Caco-2 (cell line): ENCODE data around the gene PFKFB3. TPM values are rescaled to one million over a fixed set of nuclear protein-coding genes. Genes with fewer than 3 reads are reported as not detected.
"Not testable (repeated sequence)": the region's sequence is repeated elsewhere in the genome, so short reads cannot be mapped to it uniquely, and the experiment has no call there.

Source experiments
- BruUV-seq: library from RNA; stranded (reverse); fragments of 400-500 nt; replicated peaks from 2 replicates; lab custom pipeline; 2021; lab: Mats Ljungman, UMichigan
- CTCF ChIA-PET: fragments of 300-600 bp; sonication (Branson Sonifier 250); formaldehyde crosslinking; loops from one replicate; lab custom pipeline; 2022; ENCODE audit warnings: antibody characterized with exemption; lab: Charles Lee
- POLR2A ChIA-PET: fragments of 300-600 bp; sonication (Branson Sonifier 250); formaldehyde crosslinking; loops from one replicate; lab custom pipeline; 2022; ENCODE audit warnings: antibody characterized with exemption; lab: Charles Lee
- DNase-seq, 2 experiments: peaks; one replicate each; pipeline versions ENCODE4 v3.0.0 to v3.0.0-alpha.2; 2020 to 2022
- H3K27me3 ChIP-seq: replicated peaks from 2 replicates; pipeline ENCODE4 v1.6.0; 2011; ENCODE audit warnings: low read length; ENCODE audit not compliant: control insufficient read depth, insufficient read depth
- H3K36me3 ChIP-seq: 2 replicates; pipeline ENCODE4 v1.5.1; 2011; ENCODE audit warnings: low read length; ENCODE audit not compliant: control insufficient read depth, insufficient read depth
- H3K4me1 ChIP-seq: fragments of 250-450 bp; sonication (Bioruptor Pico); 2 replicates; pipeline ENCODE4 v1.5.1; 2020; ENCODE audit warnings: mild to moderate bottlenecking
- H3K4me3 ChIP-seq: 2 replicates; pipeline ENCODE4 v1.5.1; 2011; ENCODE audit warnings: low read depth, mild to moderate bottlenecking, control low read depth, low read length
- H3K9me3 ChIP-seq: fragments of 250-450 bp; sonication (Bioruptor Pico); 2 replicates; pipeline ENCODE4 v1.5.1; 2020; ENCODE audit warnings: mild to moderate bottlenecking, moderate library complexity
- H3K27ac Mint-ChIP-seq: one replicate; pipeline ENCODE4 v1.8.0; 2022; ENCODE audit warnings: mixed read lengths; ENCODE audit not compliant: unreplicated experiment
- H3K27me3 Mint-ChIP-seq: one replicate; pipeline ENCODE4 v1.8.0; 2022; ENCODE audit warnings: mixed read lengths; ENCODE audit not compliant: insufficient read depth, unreplicated experiment
- H3K36me3 Mint-ChIP-seq: one replicate; pipeline ENCODE4 v1.8.0; 2022; ENCODE audit warnings: mild to moderate bottlenecking, mixed read lengths; ENCODE audit not compliant: insufficient read depth, unreplicated experiment
- H3K4me1 Mint-ChIP-seq: one replicate; pipeline ENCODE4 v1.8.0; 2022; ENCODE audit warnings: low read depth, mixed read lengths; ENCODE audit not compliant: unreplicated experiment
- H3K4me3 Mint-ChIP-seq: one replicate; pipeline ENCODE4 v1.8.0; 2022; ENCODE audit warnings: mild to moderate bottlenecking, moderate library complexity, mixed read lengths; ENCODE audit not compliant: unreplicated experiment
- H3K9me3 Mint-ChIP-seq: one replicate; pipeline ENCODE4 v1.8.0; 2022; ENCODE audit warnings: mixed read lengths; ENCODE audit not compliant: unreplicated experiment
- intact Hi-C: fragments of 100-400 bp; cut with micrococcal nuclease; formaldehyde crosslinking; loops from one replicate; pipeline ENCODE4 v1.10.0; 2022; ENCODE audit not compliant: unreplicated experiment
- total RNA-seq: library from RNA; stranded (reverse); gene quantifications from 2 replicates; pipeline ENCODE4 v1.2.3, GENCODE V29; 2022
- TF ChIP-seq, protein P1 (sequence below), 2 experiments: fragments of 200-600 bp in 1 of 2; IDR thresholded peaks; 1 replicate in 1 of 2; 2 replicates in 1 of 2; pipeline versions ENCODE4 v1.5.1 to v1.8.0; 2011 to 2022; ENCODE audit warnings: antibody characterized with exemption in 1 of 2, control low read depth in 1 of 2, inconsistent platforms in 1 of 2, low read depth in 1 of 2, low read length in 1 of 2, mild to moderate bottlenecking in 1 of 2, moderate library complexity in 1 of 2; ENCODE audit not compliant: insufficient read depth in 1 of 2, severe bottlenecking in 1 of 2, unreplicated experiment in 1 of 2

PFKFB3 gene
- total RNA-seq, 1 experiment from 2014 or later: 33.0 TPM

DNA sequence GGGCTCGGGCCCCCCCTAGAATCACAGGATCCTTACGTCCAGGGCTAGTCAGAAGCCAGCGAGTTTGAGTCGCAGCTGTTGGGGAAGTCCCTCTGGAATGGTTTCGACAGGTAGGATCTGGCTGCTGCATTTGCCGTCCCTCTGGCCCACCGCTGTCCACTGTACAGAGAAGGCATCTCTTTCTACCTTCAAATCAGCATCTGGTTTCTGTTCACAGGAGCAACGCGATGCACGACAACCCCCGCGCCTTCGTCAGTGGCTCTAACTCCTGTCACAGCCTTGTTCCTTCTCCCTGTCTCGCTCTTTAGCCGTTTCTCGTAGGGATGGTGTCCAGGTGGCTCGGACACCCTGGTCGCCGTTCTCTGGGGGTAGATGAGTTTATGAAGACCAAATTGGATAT lies 11.2 kb upstream of the PFKFB3 start:
- H3K4me3 ChIP-seq: no peak overlapping the region
- H3K9me3 Mint-ChIP-seq: no peaks in the 10 kb centered on the region
- H3K36me3 ChIP-seq: no peaks in the 10 kb centered on the region
- H3K4me1 ChIP-seq: peaks cover 4% of the 10 kb centered on the region; the same call in 1 of the 2 replicates
- H3K4me3 Mint-ChIP-seq: no peak overlapping the region
- no peaks in the 10 kb centered on the region for H3K9me3 ChIP-seq
- no peaks in the 10 kb centered on the region for H3K4me1 Mint-ChIP-seq
- ChIA-PET CTCF (no interaction called here), POLR2A (no interaction called here)
- H3K36me3 Mint-ChIP-seq: peaks cover 5% of the 10 kb centered on the region
- H3K27me3 Mint-ChIP-seq: no peaks in the 10 kb centered on the region
- TF ChIP-seq, protein P1, sequence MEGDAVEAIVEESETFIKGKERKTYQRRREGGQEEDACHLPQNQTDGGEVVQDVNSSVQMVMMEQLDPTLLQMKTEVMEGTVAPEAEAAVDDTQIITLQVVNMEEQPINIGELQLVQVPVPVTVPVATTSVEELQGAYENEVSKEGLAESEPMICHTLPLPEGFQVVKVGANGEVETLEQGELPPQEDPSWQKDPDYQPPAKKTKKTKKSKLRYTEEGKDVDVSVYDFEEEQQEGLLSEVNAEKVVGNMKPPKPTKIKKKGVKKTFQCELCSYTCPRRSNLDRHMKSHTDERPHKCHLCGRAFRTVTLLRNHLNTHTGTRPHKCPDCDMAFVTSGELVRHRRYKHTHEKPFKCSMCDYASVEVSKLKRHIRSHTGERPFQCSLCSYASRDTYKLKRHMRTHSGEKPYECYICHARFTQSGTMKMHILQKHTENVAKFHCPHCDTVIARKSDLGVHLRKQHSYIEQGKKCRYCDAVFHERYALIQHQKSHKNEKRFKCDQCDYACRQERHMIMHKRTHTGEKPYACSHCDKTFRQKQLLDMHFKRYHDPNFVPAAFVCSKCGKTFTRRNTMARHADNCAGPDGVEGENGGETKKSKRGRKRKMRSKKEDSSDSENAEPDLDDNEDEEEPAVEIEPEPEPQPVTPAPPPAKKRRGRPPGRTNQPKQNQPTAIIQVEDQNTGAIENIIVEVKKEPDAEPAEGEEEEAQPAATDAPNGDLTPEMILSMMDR (IDR thresholded peaks at IDR 0.05; ENCODE audit: insufficient read depth in 1 of 2, low read depth in 1 of 2, low read length in 1 of 2, severe bottlenecking in 1 of 2, unreplicated experiment in 1 of 2): no peak
- H3K27me3 ChIP-seq: no peaks in the 10 kb centered on the region
- intact Hi-C loops: no loop called here
- no peak overlapping the region for H3K27ac Mint-ChIP-seq
- BruUV-seq: no TSS peak
- DNase-seq: no peak

GRCh38 chr10:6193342-6193741 lies 9.4 kb upstream of the PFKFB3 start:
- H3K27me3 Mint-ChIP-seq, H3K4me3 Mint-ChIP-seq, H3K9me3 Mint-ChIP-seq, H3K9me3 ChIP-seq, intact Hi-C loops, H3K36me3 Mint-ChIP-seq, H3K27me3 ChIP-seq, H3K36me3 ChIP-seq, H3K4me1 Mint-ChIP-seq, BruUV-seq, H3K4me3 ChIP-seq, H3K4me1 ChIP-seq, CTCF ChIA-PET, H3K27ac Mint-ChIP-seq, DNase-seq, POLR2A ChIA-PET: not testable (repeated sequence)

DNA sequence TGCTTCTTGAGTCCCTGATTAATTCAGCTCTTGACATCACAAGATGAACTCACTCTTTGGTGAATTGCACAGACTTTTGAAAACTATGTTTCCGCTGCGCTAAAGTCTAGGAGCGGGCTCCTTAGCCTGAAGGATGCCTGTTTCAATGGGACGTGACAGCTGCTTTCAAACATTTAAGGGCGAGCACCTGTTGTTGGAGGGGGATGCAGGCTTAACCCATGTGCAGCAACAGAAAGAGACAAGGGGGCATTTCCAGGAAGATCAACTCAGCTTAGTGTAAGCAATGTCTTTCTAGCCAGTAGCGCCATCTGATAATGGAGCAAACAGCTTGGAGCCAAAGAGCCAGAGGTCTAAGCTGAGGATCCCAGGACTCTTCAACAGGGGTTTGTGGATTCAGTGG lies 8.4 kb upstream of the PFKFB3 start:
- POLR2A ChIA-PET: interaction anchor here (0.7 kb wide), 1 partner anchor 8 kb away, joined by 4 read pairs; the partner anchor contains the start of gene PFKFB3
- H3K4me3 Mint-ChIP-seq: no peak overlapping the region
- no TSS peak for BruUV-seq
- Histone ChIP-seq H3K4me3 (no peak overlapping the region), H3K4me1 (peaks cover 4% of the 10 kb centered on the region; the same call in 1 of the 2 replicates), H3K27me3 (no peaks in the 10 kb centered on the region), H3K36me3 (no peaks in the 10 kb centered on the region), H3K9me3 (no peaks in the 10 kb centered on the region)
- TF ChIP-seq, protein P1 (IDR thresholded peaks at IDR 0.05; ENCODE audit: insufficient read depth in 1 of 2, low read depth in 1 of 2, low read length in 1 of 2, severe bottlenecking in 1 of 2, unreplicated experiment in 1 of 2): no peak
- peaks cover 5% of the 10 kb centered on the region for H3K36me3 Mint-ChIP-seq
- no peak for DNase-seq
- intact Hi-C loops: no loop called here
- no peak overlapping the region for H3K27ac Mint-ChIP-seq
- H3K9me3 Mint-ChIP-seq: no peaks in the 10 kb centered on the region
- CTCF ChIA-PET: interaction anchor here (1.1 to 1.2 kb wide), 2 partner anchors 207 to 212 kb away, joined by 3 to 5 read pairs; no protein-coding TSS in a partner anchor
- no peaks in the 10 kb centered on the region for H3K27me3 Mint-ChIP-seq
- H3K4me1 Mint-ChIP-seq: no peaks in the 10 kb centered on the region
